ENCODE measurements around the gene FAIM.
"Not testable (repeated sequence)": the region's sequence is repeated elsewhere in the genome, so short reads cannot be mapped to it uniquely, and the experiment has no call there.

Gene FAIM

DNA sequence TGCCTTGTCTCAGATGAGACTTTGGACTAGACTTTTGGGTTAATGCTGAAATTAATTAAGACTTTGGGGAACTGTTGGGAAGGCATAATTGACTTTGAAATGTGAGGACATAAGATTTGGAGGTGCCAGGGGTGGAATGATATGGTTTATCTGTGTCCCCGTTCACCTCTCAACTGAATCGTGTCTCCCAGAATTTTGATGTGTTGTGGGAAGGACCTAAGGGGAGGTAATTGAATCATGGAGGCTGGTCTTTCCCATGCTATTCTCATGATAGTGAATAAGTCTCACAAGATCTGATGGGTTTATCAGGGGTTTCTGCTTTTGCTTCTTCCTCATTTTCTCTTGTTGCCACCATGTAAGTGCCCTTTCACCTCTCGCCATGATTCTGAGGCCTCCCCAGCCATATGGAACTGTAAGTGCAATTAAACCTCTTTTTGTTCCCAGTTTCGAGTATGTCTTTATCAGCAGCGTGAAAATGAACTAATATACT is 4.4 kb upstream of the FAIM start:
- DNase-seq = not testable (repeated sequence)

DNA sequence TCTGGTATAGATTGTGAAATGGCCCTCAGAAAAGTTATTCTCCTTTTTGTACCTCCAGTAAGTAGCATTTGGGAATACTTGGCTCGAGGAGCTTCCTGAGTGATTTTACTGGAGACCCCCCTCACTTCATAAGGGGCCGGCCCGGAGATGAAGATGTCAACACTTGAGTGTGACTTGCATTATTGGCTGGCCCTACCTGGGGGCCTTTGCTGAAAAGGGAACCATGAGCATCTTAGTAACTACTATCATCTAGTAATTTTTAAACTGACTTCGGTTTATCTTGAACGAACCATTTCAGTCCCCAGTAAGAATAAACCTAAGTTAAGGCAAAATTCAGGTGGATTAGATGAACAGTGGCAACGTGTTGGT is 1.3 kb downstream of the FAIM start:
- no peak for DNase-seq

DNA sequence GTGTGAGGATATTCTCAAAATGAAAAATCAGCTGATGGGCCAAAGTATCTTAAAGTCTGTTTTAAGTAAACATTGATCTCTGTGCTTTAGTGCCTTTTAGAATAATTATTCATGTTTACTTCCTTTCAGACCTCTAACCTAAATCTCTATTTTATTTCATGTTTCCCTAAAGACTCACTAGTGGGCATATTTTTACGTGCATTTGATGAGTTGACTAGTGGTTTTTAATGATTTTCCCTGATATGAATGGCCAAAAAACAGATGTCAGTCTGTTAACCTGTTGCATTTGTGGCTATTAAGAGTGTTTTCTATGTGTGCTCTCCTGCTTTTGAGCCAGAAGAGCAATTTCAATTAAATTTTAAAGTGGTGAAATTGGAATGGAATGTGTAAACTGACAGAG is 6.9 kb downstream of the FAIM start:
- no peak for DNase-seq

DNA sequence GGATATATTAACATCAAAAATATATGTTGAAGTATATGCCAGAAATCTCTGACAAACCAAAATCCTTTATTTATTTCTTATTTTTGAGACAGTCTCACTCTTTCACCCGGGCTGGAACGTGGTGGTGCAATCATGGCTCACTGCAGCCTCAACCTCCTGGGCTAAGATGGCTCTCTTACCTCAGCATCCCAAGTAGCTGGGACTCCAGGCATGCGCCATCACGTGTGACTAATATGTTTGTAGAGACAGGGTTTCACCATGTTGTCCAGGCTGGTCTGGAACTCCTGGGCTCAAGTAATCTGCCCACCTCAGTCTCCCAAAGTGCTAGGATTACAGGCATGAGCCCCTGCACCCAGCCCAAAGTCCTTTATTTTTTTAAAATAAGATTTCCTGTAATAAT is 11.9 kb downstream of the FAIM start:
- no peak for DNase-seq

DNA sequence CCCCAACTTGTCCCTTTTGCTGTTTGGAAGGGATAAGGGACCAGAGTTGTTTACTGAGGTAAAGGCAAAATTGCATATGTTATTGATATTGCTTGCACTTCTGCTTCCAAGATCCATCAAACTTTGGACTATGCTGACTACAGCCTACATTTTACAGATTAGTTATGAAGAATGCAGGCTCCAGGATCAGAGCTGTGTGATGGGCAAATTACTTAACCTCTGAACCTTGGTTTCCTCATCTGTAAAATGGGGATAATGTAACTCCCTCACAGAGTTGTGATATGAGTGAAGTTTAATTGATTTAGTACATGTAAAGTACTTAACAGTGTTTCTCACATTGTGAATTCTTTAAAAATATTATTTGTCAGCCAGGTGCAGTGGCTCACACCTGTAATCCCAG is 15.9 kb downstream of the FAIM start:
- no peak for DNase-seq

DNA sequence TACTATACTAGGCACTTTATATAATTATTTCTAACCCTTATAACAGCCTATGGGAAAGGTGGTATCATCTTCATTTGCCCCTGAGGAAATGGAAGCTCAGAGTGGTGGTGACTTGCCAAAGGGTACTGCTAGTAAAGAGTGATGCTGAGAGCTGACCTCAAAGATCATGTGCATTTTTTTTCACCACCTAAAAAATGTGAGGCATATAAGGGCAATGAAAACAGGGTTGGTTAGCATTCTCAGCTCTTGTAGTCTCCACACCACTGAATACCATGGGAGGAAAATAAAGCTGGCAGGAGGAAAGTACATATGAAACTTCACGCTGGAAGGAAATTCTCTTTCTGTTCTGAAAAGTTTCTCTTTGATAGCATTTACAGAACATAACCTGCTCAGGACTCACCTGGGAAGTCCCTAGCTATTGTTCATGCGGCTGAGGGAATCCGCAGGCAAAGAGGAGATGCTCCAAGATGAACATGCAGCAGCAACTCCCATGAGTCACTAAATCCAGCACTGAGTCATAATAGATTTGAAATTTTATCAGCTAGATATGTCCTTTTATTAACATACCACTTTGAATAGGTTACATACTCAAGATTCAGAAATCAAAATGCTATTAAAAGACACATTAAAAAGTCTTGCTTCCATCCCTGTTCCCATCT is 17.3 kb downstream of the FAIM start:
- no peak for DNase-seq

DNA sequence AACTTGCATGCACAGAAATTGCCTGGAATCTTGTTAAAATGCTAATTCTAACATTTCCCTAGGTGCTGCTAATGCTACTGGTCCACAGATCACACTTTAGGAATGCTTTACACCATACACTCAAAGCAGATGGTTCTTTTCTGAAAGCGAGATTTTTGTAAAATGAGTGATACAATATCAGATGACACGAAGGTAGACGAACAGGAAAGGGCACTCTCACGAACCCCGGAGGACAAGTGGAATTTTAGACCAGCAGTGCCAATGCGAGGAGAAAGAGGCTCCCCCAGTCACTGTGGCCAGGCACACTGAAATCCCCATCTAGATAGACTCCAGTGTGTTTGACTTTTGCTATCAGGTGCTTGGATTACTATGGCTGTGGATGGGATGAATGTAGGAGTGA is 21.0 kb downstream of the FAIM start:
- DNase-seq = no peak

DNA sequence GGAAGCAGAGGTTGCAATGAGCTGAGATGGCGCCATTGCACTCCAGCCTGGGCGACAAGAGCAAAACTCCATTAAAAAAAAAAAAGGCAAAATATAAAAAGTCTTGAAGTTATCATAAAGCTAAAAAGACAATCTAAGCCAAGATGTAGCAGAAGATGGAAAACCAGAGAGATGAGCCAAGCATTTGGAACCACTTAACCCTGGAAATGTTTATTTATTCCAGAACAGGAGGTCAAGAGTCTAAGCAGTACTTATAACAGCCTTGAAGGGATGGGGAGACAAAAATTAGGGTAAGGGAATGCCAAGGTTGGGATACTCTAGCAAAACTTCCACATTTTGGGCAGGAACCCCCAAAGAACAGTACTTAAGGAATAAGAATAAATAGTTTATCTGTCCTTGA is 30.1 kb downstream of the FAIM start:
- DNase-seq = no peak

DNA sequence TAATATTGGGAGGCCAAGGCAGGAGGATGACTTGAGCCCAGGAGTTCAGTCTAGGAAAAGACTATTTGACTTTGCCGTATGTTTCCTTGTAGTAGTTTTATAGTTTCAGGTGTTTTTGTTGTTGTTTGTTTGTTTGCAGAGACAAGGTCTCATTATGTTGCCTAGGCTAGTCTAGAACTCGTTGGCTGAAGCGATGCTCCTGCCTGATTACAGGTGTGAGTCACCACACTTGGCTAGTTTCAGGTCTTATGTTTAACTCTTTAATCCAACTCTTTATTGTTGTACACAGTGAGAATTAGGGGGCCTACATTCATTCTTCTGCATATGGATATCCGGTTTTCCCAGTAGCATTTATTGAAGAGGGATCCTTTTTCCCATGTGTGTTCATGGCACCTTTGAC is 32.0 kb downstream of the FAIM start:
- DNase-seq = no peak

DNA sequence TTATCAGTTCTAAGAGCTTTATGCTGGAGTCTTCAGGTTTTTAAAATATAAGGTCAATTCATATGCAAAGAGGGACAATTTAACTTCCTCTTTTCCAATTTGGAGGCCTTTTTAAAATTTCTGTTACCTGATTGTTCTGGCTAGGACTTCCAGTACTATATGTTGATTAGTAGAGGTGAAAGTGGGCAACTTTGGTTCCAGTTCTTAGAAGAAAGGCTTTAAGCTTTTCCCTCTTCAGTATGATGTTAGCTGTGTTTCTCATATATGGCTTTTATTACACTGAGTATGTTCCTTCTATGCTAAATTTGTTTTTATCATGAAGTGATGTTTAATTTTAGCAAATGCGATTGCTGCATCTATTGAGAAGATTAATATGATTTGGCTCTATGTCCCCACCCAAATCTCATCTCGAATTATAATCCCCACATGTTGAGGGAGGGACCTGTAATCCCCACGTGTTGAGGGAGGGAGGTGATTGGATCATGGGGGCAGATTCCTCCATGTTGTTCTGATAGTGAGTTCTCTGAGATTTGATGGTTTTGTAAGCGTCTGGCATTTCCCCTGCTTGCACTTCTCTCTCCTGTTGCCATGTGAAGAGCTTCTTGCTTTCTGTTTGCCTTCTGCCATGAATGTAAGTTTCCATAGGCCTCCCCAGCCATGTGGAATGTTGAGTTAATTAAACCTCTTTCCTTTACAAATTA is 33.8 kb downstream of the FAIM start:
- no peak for DNase-seq

DNA sequence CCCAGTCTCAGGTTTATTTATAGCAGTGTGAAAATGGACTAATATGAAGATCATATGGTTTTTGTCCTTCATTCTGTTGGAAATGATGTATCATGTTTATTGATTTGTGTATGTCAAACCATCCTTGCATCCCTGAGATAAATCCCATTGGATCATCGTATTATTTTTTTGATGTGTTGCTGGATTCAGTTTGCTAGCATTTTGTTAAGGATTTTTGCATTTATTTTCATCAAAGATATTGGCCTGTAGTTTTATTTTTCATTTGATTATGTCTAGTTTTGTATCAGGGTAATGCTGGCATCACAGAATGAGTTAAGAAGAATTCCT is 34.3 kb downstream of the FAIM start:
- DNase-seq = no peak

DNA sequence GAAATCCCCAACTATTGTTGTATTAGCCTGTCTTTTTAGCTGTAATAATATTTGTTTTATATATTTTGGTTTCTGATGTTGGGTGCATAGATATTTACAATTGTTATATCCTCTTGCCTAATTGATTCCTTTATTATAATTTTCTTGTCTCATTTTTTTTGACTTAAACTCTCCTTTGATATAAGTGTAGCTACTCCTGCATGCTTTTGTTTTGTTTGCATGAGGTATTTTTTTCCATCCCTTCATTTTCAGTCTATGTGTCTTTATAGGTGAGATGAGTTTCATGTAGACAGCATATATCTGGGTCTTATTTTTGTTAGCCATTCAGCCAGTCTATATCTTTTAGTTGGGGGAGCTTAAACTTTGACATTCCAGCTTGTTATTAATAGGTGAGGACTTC is 37.4 kb downstream of the FAIM start:
- DNase-seq = no peak

DNA sequence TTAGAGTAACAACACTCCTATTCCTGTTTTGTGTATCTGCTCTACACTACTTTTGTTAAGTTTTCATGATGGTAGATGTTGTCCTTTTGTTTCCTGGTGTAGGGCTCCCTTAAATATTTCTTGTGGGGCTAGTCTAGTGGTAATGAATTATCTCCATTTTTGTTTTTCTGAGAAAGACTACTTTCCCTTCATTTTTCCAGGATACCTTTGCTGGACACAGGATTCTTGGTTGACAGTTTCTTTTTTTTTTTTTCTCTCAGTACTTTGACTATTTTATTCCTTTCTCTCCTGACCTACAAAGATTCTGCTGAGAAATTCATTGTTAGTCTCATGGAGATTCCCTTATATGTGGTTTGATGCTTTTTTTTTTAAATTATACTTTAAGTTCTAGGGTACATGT is 37.9 kb downstream of the FAIM start:
- no peak for DNase-seq

DNA sequence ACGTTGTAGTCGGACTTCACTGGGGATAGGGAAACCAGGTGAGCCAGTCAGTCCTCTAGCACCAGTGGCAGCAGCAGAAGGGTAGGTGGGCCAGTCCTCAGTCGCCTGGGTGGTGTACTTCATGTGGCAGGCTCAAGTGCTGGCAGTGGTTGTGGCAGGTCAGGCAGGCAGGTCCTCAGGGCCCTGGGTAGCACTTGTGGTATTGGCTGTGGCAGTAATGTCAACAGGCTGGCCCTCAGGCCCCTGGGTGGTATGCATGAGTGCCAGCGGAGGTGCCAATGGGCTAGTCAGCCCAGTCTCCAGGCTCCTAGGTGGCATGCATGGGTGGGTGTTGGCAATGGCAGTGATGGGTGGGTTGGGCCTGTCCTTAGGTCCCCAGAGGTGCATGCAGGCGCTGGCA is 40.6 kb downstream of the FAIM start:
- no peak for DNase-seq

DNA sequence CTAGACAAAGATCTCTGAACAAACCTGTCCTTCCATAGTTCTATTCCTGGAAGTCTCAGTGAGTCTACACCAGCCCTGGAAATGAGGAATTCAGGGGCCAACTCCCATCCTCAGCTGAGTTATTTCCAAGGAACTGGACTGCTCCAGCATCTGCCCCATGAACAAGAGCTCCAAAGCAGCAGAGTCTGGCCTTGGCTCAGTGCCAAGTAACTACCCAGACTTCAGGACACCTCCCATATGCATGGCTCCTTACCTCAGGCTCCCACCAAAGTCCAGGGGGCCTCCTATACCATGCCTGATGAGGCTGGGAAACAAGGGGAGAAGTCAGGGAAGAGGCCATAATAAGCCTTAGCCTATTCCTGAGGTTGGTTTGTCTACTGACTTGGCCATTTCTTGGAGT is 45.0 kb downstream of the FAIM start:
- DNase-seq = no peak

DNA sequence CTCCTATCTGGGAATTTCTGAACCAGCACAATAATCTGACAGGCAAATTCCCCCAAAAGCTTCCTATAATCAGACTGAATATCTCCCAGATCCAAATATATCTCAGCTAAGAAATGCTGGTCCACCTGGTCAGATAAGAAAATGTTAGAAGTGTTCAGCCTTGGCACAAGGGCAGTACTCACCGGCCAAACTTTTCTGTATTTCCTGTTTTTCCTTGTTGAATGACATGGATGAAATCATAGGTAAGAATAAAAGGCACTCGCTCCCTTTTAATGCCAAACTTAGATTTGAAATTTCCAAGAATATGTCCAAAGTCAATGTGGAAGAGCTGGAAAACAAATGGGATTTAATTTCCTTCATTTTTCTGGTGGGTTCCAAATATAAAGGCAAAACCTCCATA is 48.9 kb downstream of the FAIM start:
- no peak for DNase-seq

DNA sequence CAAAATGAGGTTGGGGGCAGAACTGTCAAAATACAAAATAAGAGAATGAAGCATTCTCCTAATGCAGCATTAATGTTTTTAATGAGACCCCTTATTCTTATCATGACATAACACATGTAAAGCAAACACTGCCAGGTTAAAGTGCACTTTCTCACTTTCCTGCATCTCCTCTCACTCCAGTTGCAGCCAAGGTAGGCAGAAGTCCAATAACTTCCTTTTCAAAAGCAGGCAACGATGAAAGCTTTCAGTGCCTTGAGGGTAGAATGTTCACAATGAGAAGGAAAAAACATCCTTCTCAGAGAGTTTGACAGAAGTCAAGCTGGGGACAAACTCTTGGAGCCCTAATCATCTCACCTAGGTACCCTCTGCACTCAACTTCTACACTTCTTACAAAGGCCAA is 59.5 kb downstream of the FAIM start:
- no peak for DNase-seq

DNA sequence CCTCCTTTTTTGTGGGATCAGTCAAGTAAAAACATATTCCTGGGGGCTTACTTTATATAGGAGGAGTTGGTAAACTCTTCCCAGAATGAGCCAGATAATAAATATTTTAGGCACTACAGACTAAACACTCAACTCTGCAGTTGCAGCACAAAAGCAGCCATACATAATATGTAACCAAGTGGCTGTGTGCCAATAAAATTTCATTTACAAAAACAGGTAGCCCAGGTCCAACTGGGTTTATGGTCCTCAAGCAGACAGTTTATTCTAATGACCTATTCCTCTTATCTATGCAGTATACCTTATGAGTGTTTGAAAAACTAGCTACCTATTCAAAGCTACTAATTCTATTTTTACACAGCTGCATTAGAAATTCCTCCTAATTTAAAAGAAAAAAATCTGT is 61.8 kb downstream of the FAIM start:
- no peak for DNase-seq

DNA sequence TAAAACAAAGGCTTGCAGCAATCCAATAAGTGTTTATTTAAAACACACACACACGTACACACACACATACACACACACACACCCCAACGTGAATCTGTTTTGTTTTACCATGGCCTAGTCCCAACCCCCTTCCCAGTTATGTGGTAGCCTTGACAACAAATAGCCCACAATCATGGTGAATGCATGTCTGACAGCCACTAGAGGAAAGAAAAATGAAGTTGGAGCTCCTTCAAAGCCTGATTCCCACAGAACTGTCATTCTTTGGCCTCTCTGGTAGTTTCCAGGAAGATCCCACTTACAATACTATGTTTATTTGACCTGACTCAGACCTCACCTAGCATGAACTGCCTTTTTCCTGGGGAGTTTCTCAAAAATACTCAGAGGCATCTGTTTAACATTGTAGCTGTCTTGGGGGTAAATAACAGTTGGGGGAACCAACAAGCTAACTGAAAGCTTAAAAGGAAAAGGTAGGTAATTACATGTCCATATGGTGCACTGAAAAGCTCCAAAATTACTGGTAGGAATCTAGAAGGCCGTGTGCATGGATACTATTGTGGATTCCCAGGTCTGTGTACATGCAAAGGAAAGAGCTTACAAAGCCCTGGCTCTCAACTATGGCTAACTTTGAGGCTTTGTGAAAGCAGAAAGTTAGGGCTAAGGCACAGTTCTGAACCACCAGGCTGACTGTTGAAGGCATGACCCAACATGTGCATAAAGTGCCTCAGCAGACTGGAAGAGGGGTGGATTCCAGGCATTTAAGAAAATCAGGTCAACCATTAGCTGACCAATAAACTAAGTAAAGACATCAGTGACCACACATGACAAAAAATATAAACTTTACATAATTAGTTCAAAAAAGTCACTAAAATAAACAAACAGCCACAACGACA is 65.3 kb downstream of the FAIM start:
- no peak for DNase-seq

DNA sequence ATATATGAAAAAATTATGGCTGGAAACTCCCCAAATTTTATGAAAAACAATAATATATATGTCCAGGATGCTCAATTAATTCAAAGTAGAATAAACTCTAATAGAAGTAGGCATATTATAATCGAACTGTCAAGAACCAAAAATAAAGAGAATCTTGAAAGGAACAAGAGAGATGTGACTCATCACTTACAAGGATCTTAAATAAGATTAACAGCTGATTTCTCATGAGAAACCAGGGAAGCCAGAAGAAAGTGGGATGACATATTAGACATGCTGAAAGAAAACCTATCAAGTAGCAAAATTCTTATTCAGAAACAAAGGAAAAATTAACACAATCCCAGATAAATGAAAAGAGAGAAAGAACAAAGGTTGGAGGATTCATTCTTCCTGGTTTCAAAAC is 66.8 kb downstream of the FAIM start:
- no peak for DNase-seq

DNA sequence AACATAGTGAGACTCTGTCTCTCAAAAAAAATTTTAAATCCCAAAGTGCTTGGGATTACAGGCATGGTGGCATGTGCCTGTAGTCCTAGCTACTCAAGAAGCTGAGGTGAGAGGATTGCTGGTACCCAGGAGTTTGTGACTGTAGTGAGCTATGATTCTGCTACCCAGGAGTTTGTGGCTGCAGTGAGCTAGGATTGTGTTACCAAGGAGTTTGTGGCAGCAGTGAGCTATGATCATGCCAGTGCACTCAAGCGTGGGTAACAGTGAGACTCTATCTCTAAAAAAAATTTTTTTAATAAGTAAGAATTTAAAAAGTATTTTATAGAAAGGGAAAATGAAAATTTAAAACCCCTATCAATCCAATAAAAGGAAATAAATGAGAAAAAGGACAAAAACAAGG is 69.5 kb downstream of the FAIM start:
- no peak for DNase-seq

DNA sequence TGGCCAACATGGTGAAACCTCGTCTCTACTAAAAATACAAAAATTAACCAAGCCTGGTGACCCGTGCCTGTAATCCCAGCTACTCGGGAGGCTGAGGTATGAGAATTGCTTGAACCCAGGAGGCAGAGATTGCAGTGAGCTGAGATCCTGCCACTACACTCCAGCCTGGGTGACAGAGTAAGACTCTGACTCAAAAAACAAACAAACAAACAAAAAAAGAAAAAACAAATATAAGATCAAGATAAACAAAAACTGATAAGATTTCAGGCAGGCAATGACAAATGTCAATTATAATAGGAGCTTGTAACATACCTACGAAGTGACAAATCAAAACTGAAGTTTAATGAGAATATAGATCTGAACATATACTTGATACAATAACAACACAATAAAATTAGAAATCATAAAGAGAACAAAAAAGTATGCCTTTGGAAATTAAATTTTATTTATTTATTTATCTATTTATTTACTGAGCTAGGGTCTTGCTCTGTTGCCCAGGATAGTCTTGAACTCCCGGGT is 70.4 kb downstream of the FAIM start:
- DNase-seq = no peak

DNA sequence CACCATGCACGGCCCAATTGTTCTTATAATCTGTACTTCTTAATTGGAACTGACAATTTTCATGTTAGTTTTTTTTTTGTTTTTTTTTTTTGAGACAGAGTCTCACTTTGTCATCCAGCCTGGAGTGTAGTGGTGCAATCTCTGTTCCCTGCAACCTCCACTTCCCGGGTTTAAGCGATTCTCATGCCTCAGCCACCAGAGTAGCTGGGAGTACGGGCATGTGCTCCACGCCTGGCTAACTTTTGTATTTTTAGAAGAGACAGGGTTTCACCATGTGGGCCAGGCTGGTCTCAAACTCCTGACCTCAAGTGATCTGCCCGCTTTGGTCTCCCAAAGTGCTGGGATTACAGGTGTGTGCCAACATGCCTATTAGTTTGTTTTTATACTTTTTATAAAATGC is 72.4 kb downstream of the FAIM start:
- DNase-seq = not testable (repeated sequence)

All from activated gamma-delta T cell treated with Interleukin-2 at 50 U/mL for 16 hours (primary cell).